Stomach (tissue), 4 donors: Measurements from ENCODE around the gene UNC5B.

ENCODE experiments used
- CTCF ChIP-seq, 7 experiments: fragments of 450-650 bp in 4 of 7; fragments of 200-600 bp in 3 of 7; sonication (generic) in 3 of 7; IDR thresholded peaks; one replicate each; pipeline ENCODE4 v1.5.1; 2016 to 2019; ENCODE audit warnings: antibody characterized with exemption in 7 of 7, control low read depth in 2 of 7, mild to moderate bottlenecking in 1 of 7
- EP300 ChIP-seq: sonication (generic); formaldehyde crosslinking; IDR thresholded peaks from one replicate; pipeline ENCODE4 v1.6.1; 2017; ENCODE audit warnings: antibody characterized with exemption
- POLR2A ChIP-seq, 4 donors: fragments of 450-650 bp; IDR thresholded peaks; one replicate each; pipeline ENCODE4 v1.6.1; 2016; ENCODE audit warnings: antibody characterized with exemption in 4 of 4, control low read depth in 2 of 4, mild to moderate bottlenecking in 1 of 4, moderate library complexity in 1 of 4
- POLR2AphosphoS5 ChIP-seq, 3 donors: sonication (generic); formaldehyde crosslinking; IDR thresholded peaks; one replicate each; pipeline ENCODE4 v1.6.1; 2016; ENCODE audit warnings: antibody characterized with exemption in 3 of 3

- TF ChIP-seq CTCF (IDR thresholded peaks at IDR 0.05) (no peak), POLR2A (IDR thresholded peaks at IDR 0.05) (no peak), EP300 (no peak), POLR2AphosphoS5 (IDR thresholded peaks at IDR 0.05) (no peak)
These were observed 50.4 kb downstream of the UNC5B start for GRCh38 chr10:71262817-71263216.
